ENCODE measurements around the gene PHF5A. TPM values are rescaled to one million over a fixed set of nuclear protein-coding genes. Genes with fewer than 3 reads are reported as not detected.
A peak's percentile ranks its signal among the peaks of the same experiment; 100 is the strongest.

Gene PHF5A
- total RNA-seq, 1 donor from 2014 or later = 20.2 TPM

GRCh38 chr22:41491374-41492100, 23.0 kb upstream of the PHF5A start:
- DNase-seq = no peak

GRCh38 chr22:41488596-41489385, 20.3 kb upstream of the PHF5A start:
- no peak for ATAC-seq

More at GRCh38 chr22:41491374-41492100, 23.0 kb upstream of the PHF5A start:
- intact Hi-C loops (cut with micrococcal nuclease) = no loop called here
- peak; percentile 27 for ATAC-seq

GRCh38 chr22:41488076-41488475, 19.6 kb upstream of the PHF5A start:
- no peak for ATAC-seq
- no peak for DNase-seq
- intact Hi-C loops (cut with micrococcal nuclease) = no loop called here

More at GRCh38 chr22:41488596-41489385, 20.3 kb upstream of the PHF5A start:
- no peak for DNase-seq
- intact Hi-C loops (cut with micrococcal nuclease) = no loop called here

GRCh38 chr22:41487037-41487935, 18.8 kb upstream of the PHF5A start:
- DNase-seq (no peak), ATAC-seq (no peak)
- intact Hi-C loops (cut with micrococcal nuclease) = no loop called here

GRCh38 chr22:41485033-41485432, 16.5 kb upstream of the PHF5A start:
- DNase-seq = no peak
- intact Hi-C loops (cut with micrococcal nuclease) = no loop called here

GRCh38 chr22:41482319-41482935, 13.9 kb upstream of the PHF5A start:
- intact Hi-C loops (cut with micrococcal nuclease) = no loop called here
- ATAC-seq = no peak
- DNase-seq = no peak

More at GRCh38 chr22:41485033-41485432, 16.5 kb upstream of the PHF5A start:
- ATAC-seq = no peak

GRCh38 chr22:41481925-41482318, 13.4 kb upstream of the PHF5A start:
- DNase-seq (no peak), ATAC-seq (no peak)
- intact Hi-C loops (cut with micrococcal nuclease) = no loop called here

GRCh38 chr22:41481131-41481830, 12.8 kb upstream of the PHF5A start:
- intact Hi-C loops (cut with micrococcal nuclease) = no loop called here
- DNase-seq (no peak), ATAC-seq (peak; percentile 71)

GRCh38 chr22:41480397-41480735, 11.9 kb upstream of the PHF5A start:
- DNase-seq = no peak
- intact Hi-C loops (cut with micrococcal nuclease) = no loop called here
- ATAC-seq = peak; percentile 21

GRCh38 chr22:41479671-41480396, 11.3 kb upstream of the PHF5A start:
- intact Hi-C loops (cut with micrococcal nuclease) = no loop called here
- DNase-seq = no peak
- ATAC-seq = peak; percentile 26

- ATAC-seq (no peak), DNase-seq (no peak)
- intact Hi-C loops (cut with micrococcal nuclease) = no loop called here
Measured at GRCh38 chr22:41478891-41479521, 10.5 kb upstream of the PHF5A start.

- ATAC-seq (no peak), DNase-seq (no peak)
Measured at GRCh38 chr22:41478473-41478872, 10.0 kb upstream of the PHF5A start.

GRCh38 chr22:41474872-41475451, 6.5 kb upstream of the PHF5A start:
- ATAC-seq (no peak), DNase-seq (no peak)
- intact Hi-C loops (cut with micrococcal nuclease) = no loop called here

More at GRCh38 chr22:41478473-41478872, 10.0 kb upstream of the PHF5A start:
- intact Hi-C loops (cut with micrococcal nuclease) = no loop called here

- no peak for DNase-seq
- ATAC-seq = no peak
- intact Hi-C loops (cut with micrococcal nuclease) = no loop called here
Measured at GRCh38 chr22:41471568-41471967, 3.1 kb upstream of the PHF5A start.

GRCh38 chr22:41470886-41471285, 2.4 kb upstream of the PHF5A start:
- DNase-seq (no peak), ATAC-seq (no peak)
- intact Hi-C loops (cut with micrococcal nuclease) = no loop called here

GRCh38 chr22:41469218-41469851, 843 bp upstream of the PHF5A start:
- intact Hi-C loops (cut with micrococcal nuclease) = no loop called here
- DNase-seq = no peak
- peak; percentile 57 for ATAC-seq

GRCh38 chr22:41461901-41462300, 6.6 kb downstream of the PHF5A start:
- no peak for ATAC-seq
- intact Hi-C loops (cut with micrococcal nuclease) = no loop called here
- no peak for DNase-seq
